Esophagus squamous epithelium (tissue), 4 donors: Measurements from ENCODE around the gene SIK3.
"Not testable (repeated sequence)": the region's sequence is repeated elsewhere in the genome, so short reads cannot be mapped to it uniquely, and the experiment has no call there.

Experiments
- POLR2A ChIP-seq, 4 donors: fragments of 450-650 bp; IDR thresholded peaks; one replicate each; pipeline ENCODE4 v1.6.1; 2017; ENCODE audit warnings: antibody characterized with exemption in 4 of 4, mild to moderate bottlenecking in 4 of 4, moderate library complexity in 3 of 4
- TF ChIP-seq, protein P1 (sequence below), 6 experiments: fragments of 450-650 bp in 4 of 6; fragments of 200-600 bp in 2 of 6; sonication (generic) in 2 of 6; IDR thresholded peaks; one replicate each; pipeline ENCODE4 v1.5.1; 2016 to 2019; ENCODE audit warnings: antibody characterized with exemption in 6 of 6, mild to moderate bottlenecking in 4 of 6, moderate library complexity in 4 of 6

- TF ChIP-seq, protein P1, sequence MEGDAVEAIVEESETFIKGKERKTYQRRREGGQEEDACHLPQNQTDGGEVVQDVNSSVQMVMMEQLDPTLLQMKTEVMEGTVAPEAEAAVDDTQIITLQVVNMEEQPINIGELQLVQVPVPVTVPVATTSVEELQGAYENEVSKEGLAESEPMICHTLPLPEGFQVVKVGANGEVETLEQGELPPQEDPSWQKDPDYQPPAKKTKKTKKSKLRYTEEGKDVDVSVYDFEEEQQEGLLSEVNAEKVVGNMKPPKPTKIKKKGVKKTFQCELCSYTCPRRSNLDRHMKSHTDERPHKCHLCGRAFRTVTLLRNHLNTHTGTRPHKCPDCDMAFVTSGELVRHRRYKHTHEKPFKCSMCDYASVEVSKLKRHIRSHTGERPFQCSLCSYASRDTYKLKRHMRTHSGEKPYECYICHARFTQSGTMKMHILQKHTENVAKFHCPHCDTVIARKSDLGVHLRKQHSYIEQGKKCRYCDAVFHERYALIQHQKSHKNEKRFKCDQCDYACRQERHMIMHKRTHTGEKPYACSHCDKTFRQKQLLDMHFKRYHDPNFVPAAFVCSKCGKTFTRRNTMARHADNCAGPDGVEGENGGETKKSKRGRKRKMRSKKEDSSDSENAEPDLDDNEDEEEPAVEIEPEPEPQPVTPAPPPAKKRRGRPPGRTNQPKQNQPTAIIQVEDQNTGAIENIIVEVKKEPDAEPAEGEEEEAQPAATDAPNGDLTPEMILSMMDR (IDR thresholded peaks at IDR 0.05) = not testable (repeated sequence)
- TF ChIP-seq POLR2A (IDR thresholded peaks at IDR 0.05) = not testable (repeated sequence)
Observed at GRCh38 chr11:116801662-116802061, 296.6 kb downstream of the SIK3 start.
